GM12878 (cell line): ENCODE measurements around the gene RANBP9. TPM values are rescaled to one million over a fixed set of nuclear protein-coding genes. Genes with fewer than 3 reads are reported as not detected.

Source experiments
- ATF7 ChIP-seq: fragments of 450-650 bp; IDR thresholded peaks from 2 replicates; pipeline ENCODE4 v1.6.1; 2016; ENCODE audit warnings: low read depth, mild to moderate bottlenecking
- BCL11A ChIP-seq: IDR thresholded peaks from 2 replicates; pipeline ENCODE4 v1.6.1; 2011; ENCODE audit warnings: low read depth, low read length
- BMI1 ChIP-seq: fragments of 450-650 bp; IDR thresholded peaks from 2 replicates; pipeline ENCODE4 v1.6.1; 2016; ENCODE audit warnings: mild to moderate bottlenecking, moderate library complexity, borderline replicate concordance
- BRCA1 ChIP-seq: IDR thresholded peaks from 2 replicates; pipeline ENCODE4 v1.6.1; 2011; ENCODE audit warnings: low read depth, low read length, improper control_type of control experiment
- CHD4 ChIP-seq: fragments of 200-600 bp; sonication (generic); IDR thresholded peaks from 2 replicates; pipeline ENCODE4 v1.6.1; 2016; ENCODE audit warnings: mild to moderate bottlenecking
- FOS ChIP-seq: IDR thresholded peaks from 3 replicates; pipeline ENCODE4 v1.6.1; 2011; ENCODE audit warnings: borderline replicate concordance; ENCODE audit not compliant: insufficient read length; ENCODE audit errors: extremely low read depth
- GABPA ChIP-seq: IDR thresholded peaks from 2 replicates; pipeline ENCODE4 v1.6.1; 2014; ENCODE audit warnings: antibody characterized with exemption, low read depth, mild to moderate bottlenecking, inconsistent platforms
- MYB ChIP-seq: fragments of 150-350 bp; IDR thresholded peaks from 2 replicates; pipeline ENCODE4 v1.6.1; 2014; ENCODE audit warnings: mild to moderate bottlenecking, low read depth, low read length, borderline replicate concordance
- NFIC ChIP-seq: IDR thresholded peaks from 2 replicates; pipeline ENCODE4 v1.6.1; 2012; ENCODE audit warnings: low read depth, mild to moderate bottlenecking, inconsistent platforms, low read length, moderate library complexity
- NKRF ChIP-seq: fragments of 450-650 bp; conservative IDR thresholded peaks from 2 replicates; pipeline ENCODE4 v1.6.1; 2017; ENCODE audit warnings: mild to moderate bottlenecking, moderate library complexity
- POLR2AphosphoS2 ChIP-seq: IDR thresholded peaks from 2 replicates; pipeline ENCODE4 v1.6.1; 2011; ENCODE audit warnings: low read depth, mild to moderate bottlenecking, low read length, improper control_type of control experiment, moderate library complexity
- RAD21 ChIP-seq: IDR thresholded peaks from 2 replicates; pipeline ENCODE4 v1.6.1; 2011; ENCODE audit warnings: mild to moderate bottlenecking, low read depth, low read length, moderate library complexity; ENCODE audit not compliant: insufficient read depth
- RCOR1 ChIP-seq: conservative IDR thresholded peaks from 2 replicates; pipeline ENCODE4 v1.6.1; 2012; ENCODE audit warnings: low read depth, low read length, improper control_type of control experiment
- RELA ChIP-seq: fragments of 450-650 bp; IDR thresholded peaks from 2 replicates; pipeline ENCODE4 v1.8.0; 2014; ENCODE audit warnings: borderline replicate concordance; ENCODE audit not compliant: partially characterized antibody
- RUNX3 ChIP-seq: IDR thresholded peaks from 2 replicates; pipeline ENCODE4 v1.6.1; 2012; ENCODE audit warnings: low read length, inconsistent platforms
- SRF ChIP-seq, 2 experiments: IDR thresholded peaks; 2 replicates each; pipeline ENCODE4 v1.6.1; 2011; ENCODE audit warnings: low read depth in 2 of 2, low read length in 2 of 2, mild to moderate bottlenecking in 1 of 2, moderate library complexity in 1 of 2
- STAT1 ChIP-seq: fragments of 450-650 bp; conservative IDR thresholded peaks from 2 replicates; pipeline ENCODE4 v1.6.1; 2014; ENCODE audit warnings: antibody characterized with exemption, mild to moderate bottlenecking
- TCF3 ChIP-seq: IDR thresholded peaks from 2 replicates; pipeline ENCODE4 v1.6.1; 2012; ENCODE audit warnings: low read depth, mild to moderate bottlenecking, low read length, borderline replicate concordance; ENCODE audit not compliant: insufficient read depth
- ZNF207 ChIP-seq: fragments of 450-650 bp; IDR thresholded peaks from 2 replicates; pipeline ENCODE4 v1.6.1; 2014; ENCODE audit warnings: antibody characterized with exemption, mild to moderate bottlenecking, borderline replicate concordance
- ZNF24 ChIP-seq: fragments of 450-650 bp; IDR thresholded peaks from 2 replicates; pipeline ENCODE4 v1.6.1; 2017; ENCODE audit warnings: antibody characterized with exemption, mild to moderate bottlenecking
- polyA plus RNA-seq, 11 experiments: library from polyadenylated mRNA; depleted of rRNA in 4 of 11; unstranded in 6 of 11; stranded (reverse) in 5 of 11; fragments of >200 nt; fragmentation: Nextera tagmentation in 4 of 11; fragmentation: Illumina TruSeq in 1 of 11; extraction: Ambion mirVana in 4 of 11; extraction: Trizol in 1 of 11; gene quantifications; 1 replicate in 1 of 11; 2 replicates in 10 of 11; pipeline versions ENCODE4 v1.2.1 to v1.2.3, GENCODE V29; 2011 to 2016; ENCODE audit warnings: inconsistent platforms in 2 of 11, missing spikeins in 2 of 11, low read depth in 1 of 11
- total RNA-seq, 4 experiments: library from RNA; depleted of rRNA in 3 of 4; stranded (reverse); fragments of >200 nt in 3 of 4; fragmentation: Illumina TruSeq in 1 of 4; extraction: Trizol in 1 of 4; gene quantifications; 2 replicates each; pipeline versions ENCODE4 v1.2.1 to v1.2.3, GENCODE V29; 2013 to 2021
- TF ChIP-seq, protein P1 (sequence below): fragments of 450-650 bp; IDR thresholded peaks from 2 replicates; pipeline ENCODE4 v1.6.1; 2016; ENCODE audit warnings: mild to moderate bottlenecking
- TF ChIP-seq, protein P2 (sequence below): IDR thresholded peaks from 2 replicates; pipeline ENCODE4 v1.6.1; 2011; ENCODE audit warnings: low read depth, mild to moderate bottlenecking, low read length, moderate library complexity, borderline replicate concordance; ENCODE audit errors: extremely low read depth
- TF ChIP-seq, protein P3 (sequence below): IDR thresholded peaks from 2 replicates; pipeline ENCODE4 v1.6.1; 2011; ENCODE audit warnings: low read depth, low read length, improper control_type of control experiment, borderline replicate concordance
- TF ChIP-seq, protein P4 (sequence below): IDR thresholded peaks from 2 replicates; pipeline ENCODE4 v1.6.1; 2011; ENCODE audit warnings: borderline replicate concordance, low read depth, mild to moderate bottlenecking, moderate library complexity, low read length; ENCODE audit not compliant: insufficient read depth, poor library complexity, severe bottlenecking

Gene RANBP9
- total and polyA plus RNA-seq, 10 of the 15 experiments (the other 5 are each of a cell fraction or from before 2014, with no cell fraction given), result 3.7 to 43.1 (median 16.2) TPM

GRCh38 chr6:13614926-13615791 is 96.5 kb downstream of the RANBP9 start, which contains the start of gene NOL7 (continued):
- TF ChIP-seq, protein P1, sequence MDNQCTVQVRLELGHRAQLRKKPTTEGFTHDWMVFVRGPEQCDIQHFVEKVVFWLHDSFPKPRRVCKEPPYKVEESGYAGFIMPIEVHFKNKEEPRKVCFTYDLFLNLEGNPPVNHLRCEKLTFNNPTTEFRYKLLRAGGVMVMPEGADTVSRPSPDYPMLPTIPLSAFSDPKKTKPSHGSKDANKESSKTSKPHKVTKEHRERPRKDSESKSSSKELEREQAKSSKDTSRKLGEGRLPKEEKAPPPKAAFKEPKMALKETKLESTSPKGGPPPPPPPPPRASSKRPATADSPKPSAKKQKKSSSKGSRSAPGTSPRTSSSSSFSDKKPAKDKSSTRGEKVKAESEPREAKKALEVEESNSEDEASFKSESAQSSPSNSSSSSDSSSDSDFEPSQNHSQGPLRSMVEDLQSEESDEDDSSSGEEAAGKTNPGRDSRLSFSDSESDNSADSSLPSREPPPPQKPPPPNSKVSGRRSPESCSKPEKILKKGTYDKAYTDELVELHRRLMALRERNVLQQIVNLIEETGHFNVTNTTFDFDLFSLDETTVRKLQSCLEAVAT, result no peak
- TF ChIP-seq FOS (no peak), ZNF24 (peak; percentile 58; the same call in 1 of the 2 replicates), BMI1 (no peak), POLR2AphosphoS2 (peak; percentile 83; the same call in 1 of the 2 replicates), RAD21 (no peak), TCF3 (peak; percentile 70), ATF7 (no peak; the same call in 1 of the 2 replicates), NFIC (no peak), CHD4 (no peak), RCOR1 (peak; percentile 67; the same call in 1 of the 2 replicates), STAT1 (peak; percentile 69; the same call in 1 of the 2 replicates), MYB (no peak), RELA (peak; percentile 63), ZNF207 (no peak; the same call in none of the 2 replicates), BCL11A (no peak), RUNX3 (peak; percentile 74), GABPA (peak; percentile 95), BRCA1 (no peak), SRF (IDR thresholded peaks at IDR 0.05; ENCODE audit: low read depth in 2 of 2, low read length in 2 of 2) (0 out of 4 replicates have a peak, but pooled peaks of 1 of the 2 experiments have one; percentile 15), NKRF (peak; percentile 94)
- TF ChIP-seq, protein P2, sequence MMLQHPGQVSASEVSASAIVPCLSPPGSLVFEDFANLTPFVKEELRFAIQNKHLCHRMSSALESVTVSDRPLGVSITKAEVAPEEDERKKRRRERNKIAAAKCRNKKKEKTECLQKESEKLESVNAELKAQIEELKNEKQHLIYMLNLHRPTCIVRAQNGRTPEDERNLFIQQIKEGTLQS, result peak; percentile 55; the same call in 1 of the 2 replicates
- TF ChIP-seq, protein P3, sequence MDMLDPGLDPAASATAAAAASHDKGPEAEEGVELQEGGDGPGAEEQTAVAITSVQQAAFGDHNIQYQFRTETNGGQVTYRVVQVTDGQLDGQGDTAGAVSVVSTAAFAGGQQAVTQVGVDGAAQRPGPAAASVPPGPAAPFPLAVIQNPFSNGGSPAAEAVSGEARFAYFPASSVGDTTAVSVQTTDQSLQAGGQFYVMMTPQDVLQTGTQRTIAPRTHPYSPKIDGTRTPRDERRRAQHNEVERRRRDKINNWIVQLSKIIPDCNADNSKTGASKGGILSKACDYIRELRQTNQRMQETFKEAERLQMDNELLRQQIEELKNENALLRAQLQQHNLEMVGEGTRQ, result peak; percentile 55
- TF ChIP-seq, protein P4, sequence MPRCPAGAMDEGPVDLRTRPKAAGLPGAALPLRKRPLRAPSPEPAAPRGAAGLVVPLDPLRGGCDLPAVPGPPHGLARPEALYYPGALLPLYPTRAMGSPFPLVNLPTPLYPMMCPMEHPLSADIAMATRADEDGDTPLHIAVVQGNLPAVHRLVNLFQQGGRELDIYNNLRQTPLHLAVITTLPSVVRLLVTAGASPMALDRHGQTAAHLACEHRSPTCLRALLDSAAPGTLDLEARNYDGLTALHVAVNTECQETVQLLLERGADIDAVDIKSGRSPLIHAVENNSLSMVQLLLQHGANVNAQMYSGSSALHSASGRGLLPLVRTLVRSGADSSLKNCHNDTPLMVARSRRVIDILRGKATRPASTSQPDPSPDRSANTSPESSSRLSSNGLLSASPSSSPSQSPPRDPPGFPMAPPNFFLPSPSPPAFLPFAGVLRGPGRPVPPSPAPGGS, result peak; percentile 19
